Raji (cell line): ENCODE measurements around the gene SMTNL2.

ENCODE experiments used
- POLR2A ChIP-seq: IDR thresholded peaks from 2 replicates; pipeline ENCODE4 v1.6.1; 2011; ENCODE audit warnings: low read depth, low read length, control low read depth; ENCODE audit not compliant: insufficient read depth

Gene SMTNL2

GRCh38 chr17:4569591-4569990 is 14.7 kb upstream of the SMTNL2 start:
- no peak for TF ChIP-seq POLR2A

DNA sequence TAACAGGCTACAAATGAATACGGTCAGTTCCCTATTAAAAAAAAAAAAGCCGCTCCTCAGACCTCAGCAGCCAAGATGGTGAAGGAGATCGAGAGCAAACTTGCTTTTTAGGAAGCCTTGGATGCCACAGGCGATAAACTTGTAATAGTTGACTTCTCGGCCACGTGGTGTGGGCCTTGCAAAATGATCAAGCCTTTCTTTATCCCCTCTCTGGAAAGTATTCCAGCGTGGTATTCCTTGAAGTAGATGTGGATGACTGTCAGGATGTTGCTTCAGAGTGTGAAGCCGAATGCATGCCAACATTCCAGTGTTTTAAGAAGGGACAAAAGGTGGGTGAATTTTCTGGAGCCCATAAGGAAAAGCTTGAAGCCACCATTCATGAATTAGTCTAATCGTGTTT is 12.2 kb upstream of the SMTNL2 start:
- no peak for TF ChIP-seq POLR2A

DNA sequence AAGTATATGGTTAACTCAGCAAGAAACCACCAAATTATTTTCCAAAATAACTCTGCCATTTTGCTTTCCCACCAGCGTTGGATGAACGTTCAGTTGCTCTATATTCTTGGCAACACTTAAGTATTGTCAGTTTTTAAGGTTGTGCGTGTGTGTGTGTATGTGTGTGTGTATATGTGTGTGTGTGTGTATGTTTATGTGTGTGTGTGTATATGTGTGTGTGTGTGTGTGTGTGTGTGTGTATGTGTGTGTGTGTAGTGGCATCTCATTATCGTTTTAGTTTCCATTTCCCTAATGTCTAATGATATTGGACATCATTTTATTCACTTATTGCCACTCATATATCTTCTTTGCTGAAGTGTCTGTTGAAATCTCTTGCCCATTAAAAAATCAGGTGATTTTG is 11.2 kb upstream of the SMTNL2 start:
- no peak for TF ChIP-seq POLR2A

- no peak for TF ChIP-seq POLR2A
Measured at GRCh38 chr17:4573669-4574068, 10.7 kb upstream of the SMTNL2 start.

GRCh38 chr17:4574448-4575045 is 9.8 kb upstream of the SMTNL2 start:
- TF ChIP-seq POLR2A, result no peak

DNA sequence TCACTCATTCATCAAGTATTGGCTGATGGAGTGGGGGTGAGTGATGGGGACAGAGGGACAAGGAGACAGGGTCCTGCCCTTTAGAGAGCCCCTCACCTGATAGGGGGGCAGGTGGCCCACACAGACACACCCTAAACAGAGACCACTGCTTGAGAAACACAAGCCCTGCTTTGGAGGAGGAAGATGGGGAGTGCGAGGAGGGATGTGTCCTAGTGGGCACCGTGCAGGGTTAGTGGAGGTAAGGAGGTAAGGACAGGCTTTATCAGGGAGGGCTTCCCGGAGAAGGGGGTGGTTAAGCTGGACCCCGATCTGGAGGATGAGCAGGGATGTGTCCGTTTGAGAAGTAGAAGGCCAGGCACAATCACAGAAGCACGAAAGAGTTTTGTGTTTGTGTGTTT is 8.2 kb upstream of the SMTNL2 start:
- TF ChIP-seq POLR2A, result no peak

GRCh38 chr17:4576729-4577322 is 7.5 kb upstream of the SMTNL2 start:
- no peak for TF ChIP-seq POLR2A

DNA sequence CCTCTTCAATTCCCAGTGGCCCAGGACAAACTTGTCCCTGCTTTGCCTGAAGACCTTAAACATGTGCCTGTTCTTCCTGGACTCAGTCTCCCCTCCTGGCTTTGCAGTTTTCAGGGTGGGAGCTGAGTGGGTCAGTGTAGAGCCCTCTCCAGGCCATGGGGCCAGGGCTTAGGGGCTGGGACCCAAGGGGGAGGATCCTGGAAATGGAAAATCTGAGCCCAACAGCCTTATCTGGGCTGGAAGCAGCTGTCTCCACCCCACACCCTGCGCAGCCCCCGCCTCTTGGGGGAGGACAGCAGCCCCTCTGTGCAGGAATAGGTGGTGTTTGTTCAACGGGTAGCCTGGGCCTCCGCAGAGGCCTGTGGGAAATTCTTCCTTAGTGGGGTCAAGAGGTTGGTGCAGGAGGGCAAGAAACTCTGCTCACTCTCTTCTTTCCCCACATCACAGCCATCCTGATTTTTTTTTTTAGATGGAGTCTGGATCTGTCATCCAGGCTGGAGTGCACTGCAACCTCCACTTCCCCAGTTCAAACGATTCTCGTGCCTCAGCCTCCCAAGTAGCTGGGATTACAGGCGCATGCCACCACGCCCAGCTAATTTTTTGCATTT is 6.8 kb upstream of the SMTNL2 start:
- no peak for TF ChIP-seq POLR2A

DNA sequence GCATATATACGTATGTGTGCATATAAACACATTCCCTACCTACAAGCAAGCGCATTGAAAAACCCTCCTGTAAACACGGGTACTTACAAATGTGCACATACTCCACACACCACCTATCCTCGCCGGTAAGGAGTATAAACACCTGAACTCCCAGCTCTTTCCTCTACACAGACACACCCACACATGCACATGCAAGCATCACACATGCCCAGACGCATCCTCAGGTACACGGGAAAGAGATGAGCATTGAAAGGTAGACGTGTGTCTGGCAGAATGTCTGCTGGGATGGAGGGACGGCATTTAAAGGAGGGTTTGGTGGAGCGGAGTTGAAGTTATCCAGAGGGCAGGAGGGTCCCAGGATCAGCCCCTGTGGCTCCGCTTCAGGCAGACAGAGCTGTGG is 4.7 kb upstream of the SMTNL2 start:
- TF ChIP-seq POLR2A, result no peak

GRCh38 chr17:4580291-4580690 is 4.0 kb upstream of the SMTNL2 start:
- no peak for TF ChIP-seq POLR2A

DNA sequence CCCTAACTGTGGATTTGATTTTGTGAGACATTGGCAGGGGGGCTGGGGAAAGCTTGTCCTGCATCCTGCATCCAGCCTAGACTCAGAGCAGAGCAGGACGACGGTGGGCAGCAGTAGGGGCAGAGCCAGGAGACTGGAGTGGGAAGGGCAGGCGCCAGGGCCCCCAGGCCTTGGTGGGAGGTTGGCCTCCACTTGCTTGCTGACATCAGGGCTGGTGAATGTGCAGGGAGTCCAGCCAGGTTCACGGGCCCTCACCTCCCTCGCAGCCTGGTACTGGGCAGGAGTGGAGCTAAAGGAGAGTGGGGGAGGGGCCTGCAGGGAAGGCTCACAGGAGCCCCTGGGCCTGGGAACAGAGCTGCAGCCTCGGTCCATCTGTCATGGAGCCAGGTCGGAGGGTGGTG is 2.2 kb upstream of the SMTNL2 start:
- TF ChIP-seq POLR2A, result no peak

DNA sequence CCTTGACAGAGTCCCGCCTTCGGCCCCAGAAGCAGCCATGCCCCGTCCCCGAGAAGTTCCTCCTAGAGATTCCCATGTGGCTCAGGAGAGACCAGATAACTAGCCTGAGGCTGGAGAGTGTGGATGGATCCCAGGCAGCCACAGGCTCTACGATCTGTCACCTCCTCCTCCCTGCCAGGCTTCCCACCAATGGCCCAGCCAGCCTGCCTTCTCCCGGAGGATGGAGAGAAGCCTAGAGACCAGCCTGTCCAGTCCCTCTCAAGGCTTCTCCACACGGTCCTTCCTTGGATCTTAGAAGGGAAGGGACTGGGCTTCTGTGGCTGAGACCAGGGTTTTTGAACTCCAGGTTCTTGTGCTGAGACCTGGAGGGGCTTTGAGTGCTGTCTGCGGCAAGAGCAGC is 1.6 kb upstream of the SMTNL2 start:
- no peak for TF ChIP-seq POLR2A

GRCh38 chr17:4583206-4583605 is 1.1 kb upstream of the SMTNL2 start:
- no peak for TF ChIP-seq POLR2A

DNA sequence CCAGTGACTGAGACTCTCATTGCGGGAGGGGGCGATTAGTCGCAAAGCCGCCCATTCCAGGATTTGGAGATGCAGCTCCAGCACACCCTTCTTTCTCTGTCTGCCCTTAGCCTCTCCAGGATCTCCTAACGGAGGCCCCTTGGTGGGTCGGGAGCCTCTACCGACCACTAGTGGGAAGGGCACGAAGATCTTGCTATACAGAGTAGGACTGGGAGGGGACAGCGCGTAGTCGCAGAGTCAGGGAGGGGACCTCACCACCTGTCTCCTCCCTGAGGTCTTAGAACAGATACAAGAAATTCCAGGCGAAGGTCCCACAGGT is 588 bp upstream of the SMTNL2 start:
- no peak for TF ChIP-seq POLR2A

GRCh38 chr17:4584917-4585637 is 748 bp downstream of the SMTNL2 start:
- no peak for TF ChIP-seq POLR2A

GRCh38 chr17:4585638-4585994 is 1.3 kb downstream of the SMTNL2 start:
- no peak for TF ChIP-seq POLR2A
